GM12878 (cell line): Measurements from ENCODE around the gene ANO10. TPM values are rescaled to one million over a fixed set of nuclear protein-coding genes. Genes with fewer than 3 reads are reported as not detected.

ENCODE experiments used
- ATAC-seq: fragments of 200-7000 bp; cut with Tn5 transposase; 3 replicates; pipeline ENCODE4 v1.9.1; 2020; ENCODE audit warnings: mild to moderate bottlenecking, moderate library complexity
- BruUV-seq: library from RNA; stranded (reverse); fragments of 400-500 nt; replicated peaks from 2 replicates; lab custom pipeline; 2021; lab: Mats Ljungman, UMichigan
- CTCF ChIA-PET: fragments of 300-600 bp; sonication (Branson Sonifier 250); formaldehyde crosslinking; extraction: SDS; loops from one replicate; lab custom pipeline; 2021; ENCODE audit warnings: inconsistent platforms; lab: Yijun Ruan, JAX
- POLR2A ChIA-PET: fragments of 350-600 bp; formaldehyde crosslinking; extraction: SDS; loops from one replicate; lab custom pipeline; 2021; ENCODE audit warnings: inconsistent platforms; lab: Charles Lee
- RAD21 ChIA-PET: fragments of 300-600 bp; sonication (Branson Sonifier 250); formaldehyde crosslinking; loops from one replicate; lab custom pipeline; 2023; ENCODE audit warnings: antibody characterized with exemption; ENCODE audit not compliant: unreplicated experiment; lab: Charles Lee
- SMC1A ChIA-PET: fragments of 300-600 bp; sonication (Branson Sonifier 250); formaldehyde crosslinking; loops from one replicate; lab custom pipeline; 2023; ENCODE audit not compliant: unreplicated experiment, uncharacterized antibody; lab: Charles Lee
- DNase-seq: peaks from one replicate; pipeline ENCODE4 v3.0.0-alpha.2; 2011; ENCODE audit warnings: low read depth, low spot score
- FAIRE-seq: peaks from 3 replicates; lab custom pipeline; 2011; peaks lifted over from hg19 to GRCh38; lab: Jason Lieb, UNC
- H2AFZ ChIP-seq: 2 replicates; pipeline ENCODE4 v1.6.0; 2011; ENCODE audit warnings: low read depth, low read length, control low read depth; ENCODE audit not compliant: control insufficient read depth
- H3K27ac ChIP-seq: 2 replicates; pipeline ENCODE4 v1.5.1; 2011; ENCODE audit warnings: control low read depth; ENCODE audit not compliant: control insufficient read depth, insufficient read depth
- H3K27me3 ChIP-seq, 2 experiments: replicated peaks in 1 of 2; 2 replicates each; pipeline versions ENCODE4 v1.6.0 to v1.6.1; 2011; ENCODE audit warnings: low read length in 1 of 2; ENCODE audit not compliant: control insufficient read depth in 2 of 2, insufficient read depth in 2 of 2
- H3K36me3 ChIP-seq, 2 experiments: 2 replicates each; pipeline ENCODE4 v1.5.1; 2011; ENCODE audit warnings: low read length in 1 of 2; ENCODE audit not compliant: control insufficient read depth in 2 of 2, insufficient read depth in 2 of 2
- H3K4me1 ChIP-seq: 2 replicates; pipeline ENCODE4 v1.6.1; 2011; ENCODE audit warnings: mild to moderate bottlenecking, low read length, moderate library complexity, mixed read lengths; ENCODE audit not compliant: control insufficient read depth, insufficient read depth
- H3K4me2 ChIP-seq: 2 replicates; pipeline ENCODE4 v1.6.0; 2011; ENCODE audit warnings: control low read depth; ENCODE audit not compliant: control insufficient read depth, insufficient read depth
- H3K4me3 ChIP-seq: fragments of 200-600 bp; sonication (generic); 2 replicates; pipeline ENCODE4 v1.5.1; 2016
- H3K79me2 ChIP-seq: 2 replicates; pipeline ENCODE4 v1.6.0; 2011; ENCODE audit warnings: low read length; ENCODE audit not compliant: control insufficient read depth, insufficient read depth
- H3K9ac ChIP-seq: 2 replicates; pipeline ENCODE4 v1.8.0; 2011; ENCODE audit warnings: low read length, control low read depth, mixed read lengths; ENCODE audit not compliant: control insufficient read depth, insufficient read depth
- H3K9me3 ChIP-seq: replicated peaks from 3 replicates; pipeline ENCODE4 v1.5.1; 2011; ENCODE audit warnings: mild to moderate bottlenecking, low read length; ENCODE audit not compliant: control insufficient read depth, insufficient read depth
- H4K20me1 ChIP-seq: 2 replicates; pipeline ENCODE4 v1.6.0; 2011; ENCODE audit not compliant: control insufficient read depth, insufficient read depth
- IKZF1 ChIP-seq: fragments of 450-650 bp; conservative IDR thresholded peaks from 2 replicates; pipeline ENCODE4 v1.6.1; 2017; ENCODE audit warnings: antibody characterized with exemption, mild to moderate bottlenecking
- IKZF2 ChIP-seq, 2 experiments: fragments of 450-650 bp; IDR thresholded peaks; 2 replicates each; pipeline ENCODE4 v1.6.1; 2017; ENCODE audit warnings: mild to moderate bottlenecking in 2 of 2, moderate library complexity in 2 of 2
- ZBED1 ChIP-seq: IDR thresholded peaks from 2 replicates; pipeline ENCODE4 v1.6.1; 2016; ENCODE audit warnings: borderline replicate concordance
- ZZZ3 ChIP-seq: IDR thresholded peaks from 2 replicates; pipeline ENCODE4 v1.6.1; 2011; ENCODE audit warnings: low read depth; ENCODE audit not compliant: control insufficient read depth, insufficient read length
- WGBS: methylation state at CpG from one replicate; pipeline ENCODE4 v1.1.6; 2016; ENCODE audit warnings: low lambda C conversion rate; ENCODE audit not compliant: insufficient replicate concordance, insufficient coverage; ENCODE audit errors: missing lambda C conversion rate; 5-methylcytosine and 5-hydroxymethylcytosine counted together
- in situ Hi-C: fragments of 300-500 bp; cut with MboI; formaldehyde crosslinking; loops from 9 replicates; pipeline ENCODE4 v1.14.3; 2018; ENCODE audit warnings: mixed read lengths
- intact Hi-C: fragments of 100-400 bp; cut with micrococcal nuclease; formaldehyde crosslinking; loops from one replicate; pipeline ENCODE4 v1.14.2; 2022; ENCODE audit not compliant: unreplicated experiment
- polyA plus RNA-seq, 11 experiments: library from polyadenylated mRNA; depleted of rRNA in 4 of 11; unstranded in 6 of 11; stranded (reverse) in 5 of 11; fragments of >200 nt; fragmentation: Nextera tagmentation in 4 of 11; fragmentation: Illumina TruSeq in 1 of 11; extraction: Ambion mirVana in 4 of 11; extraction: Trizol in 1 of 11; gene quantifications; 1 replicate in 1 of 11; 2 replicates in 10 of 11; pipeline versions ENCODE4 v1.2.1 to v1.2.3, GENCODE V29; 2011 to 2016; ENCODE audit warnings: inconsistent platforms in 2 of 11, missing spikeins in 2 of 11, low read depth in 1 of 11
- total RNA-seq, 4 experiments: library from RNA; depleted of rRNA in 3 of 4; stranded (reverse); fragments of >200 nt in 3 of 4; fragmentation: Illumina TruSeq in 1 of 4; extraction: Trizol in 1 of 4; gene quantifications; 2 replicates each; pipeline versions ENCODE4 v1.2.1 to v1.2.3, GENCODE V29; 2013 to 2021
- TF ChIP-seq, protein P1 (sequence below): fragments of 450-650 bp; IDR thresholded peaks from 2 replicates; pipeline ENCODE4 v1.6.1; 2017; ENCODE audit warnings: mild to moderate bottlenecking, moderate library complexity

Gene ANO10
- total and polyA plus RNA-seq, 10 of the 15 experiments (the other 5 are each of a cell fraction or from before 2014, with no cell fraction given), result 0.29 to 21.9 (median 1.6) TPM

DNA sequence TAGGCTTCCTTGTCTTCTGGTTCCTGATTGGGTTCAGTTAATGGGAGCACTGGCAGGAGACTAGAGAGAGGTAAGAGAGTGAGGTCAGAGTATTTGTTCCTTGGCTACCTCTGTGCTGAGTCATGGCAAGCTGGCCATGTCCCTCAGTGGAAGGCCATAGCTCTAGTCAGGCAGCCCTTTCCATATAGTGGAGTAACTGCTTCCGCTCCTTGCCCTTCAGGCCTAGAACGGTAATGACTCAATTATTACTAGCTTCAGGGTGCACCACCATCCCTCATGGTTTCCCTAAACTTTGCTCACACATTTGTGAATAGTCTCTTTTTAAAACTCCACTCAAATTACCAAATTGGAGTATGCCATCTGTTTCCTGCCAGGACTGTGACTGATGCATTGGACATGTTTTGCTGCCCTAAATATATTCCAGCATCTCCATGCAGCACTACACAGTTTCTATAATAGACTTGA lies 10.5 kb upstream of the ANO10 start:
- CTCF ChIA-PET, result no interaction called here
- SMC1A ChIA-PET, result no interaction called here
- Histone ChIP-seq H3K27ac (no peak overlapping the region), H3K9me3 (no peaks in the 10 kb centered on the region; the same call in 2 of the 3 replicates), H3K36me3 (no peaks in the 10 kb centered on the region), H3K4me3 (no peak overlapping the region), H4K20me1 (no peaks in the 10 kb centered on the region), H3K4me1 (no peaks in the 10 kb centered on the region), H3K9ac (no peak overlapping the region), H3K4me2 (no peak overlapping the region), H2AFZ (no peak overlapping the region), H3K79me2 (no peaks in the 10 kb centered on the region), H3K27me3 (no peaks in the 10 kb centered on the region)
- intact Hi-C loops (no loop called here), in situ Hi-C loops (no loop called here)
- POLR2A ChIA-PET, result no interaction called here
- 52% methylated on average over 2 of the region's 2 CpGs for WGBS
- ATAC-seq (no peak), DNase-seq (no peak), FAIRE-seq (no peak)
- RAD21 ChIA-PET, result no interaction called here
- no peak for TF ChIP-seq ZZZ3
- TF ChIP-seq ZBED1, result no peak
- no TSS peak for BruUV-seq

DNA sequence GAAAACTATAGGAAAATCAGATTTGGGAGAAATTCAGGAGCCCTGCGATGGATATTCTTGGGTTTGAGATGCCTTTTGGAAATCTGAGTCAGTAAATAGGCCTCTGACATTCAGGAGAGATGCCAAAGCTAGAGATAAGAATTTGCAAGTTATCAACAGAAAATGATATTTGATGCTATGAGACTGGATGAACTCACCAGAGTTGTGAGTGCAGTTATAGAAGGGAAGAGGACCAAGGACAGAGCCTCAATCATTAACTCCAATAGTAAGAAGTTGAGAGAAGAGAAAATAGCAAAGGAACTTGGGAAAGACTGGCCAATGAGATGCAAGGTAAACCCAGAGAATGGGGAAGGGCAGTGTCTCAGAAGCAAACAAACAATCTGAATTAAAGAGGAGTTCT lies 7.9 kb upstream of the ANO10 start:
- Histone ChIP-seq H3K4me3 (no peak overlapping the region), H3K27me3 (no peaks in the 10 kb centered on the region), H4K20me1 (no peaks in the 10 kb centered on the region), H3K36me3 (no peaks in the 10 kb centered on the region), H3K9me3 (no peaks in the 10 kb centered on the region; the same call in 2 of the 3 replicates), H2AFZ (no peak overlapping the region), H3K79me2 (no peaks in the 10 kb centered on the region), H3K4me2 (no peak overlapping the region), H3K9ac (no peak overlapping the region), H3K4me1 (no peaks in the 10 kb centered on the region), H3K27ac (no peak overlapping the region)
- FAIRE-seq, result no peak
- SMC1A ChIA-PET, result interaction anchor here (0.7 kb wide), 1 partner anchor 402 kb away, joined by 3 read pairs; no protein-coding TSS in a partner anchor
- CTCF ChIA-PET, result no interaction called here
- BruUV-seq, result TSS peak; percentile 98
- RAD21 ChIA-PET, result no interaction called here
- in situ Hi-C loops, result no loop called here
- WGBS, result 100% methylated on average over 1 of the region's 1 CpG
- ATAC-seq, result peak; percentile 21
- intact Hi-C loops, result no loop called here
- POLR2A ChIA-PET, result no interaction called here
- TF ChIP-seq IKZF1 (no peak), IKZF2 (IDR thresholded peaks at IDR 0.05) (no peak)
- TF ChIP-seq, protein P1, sequence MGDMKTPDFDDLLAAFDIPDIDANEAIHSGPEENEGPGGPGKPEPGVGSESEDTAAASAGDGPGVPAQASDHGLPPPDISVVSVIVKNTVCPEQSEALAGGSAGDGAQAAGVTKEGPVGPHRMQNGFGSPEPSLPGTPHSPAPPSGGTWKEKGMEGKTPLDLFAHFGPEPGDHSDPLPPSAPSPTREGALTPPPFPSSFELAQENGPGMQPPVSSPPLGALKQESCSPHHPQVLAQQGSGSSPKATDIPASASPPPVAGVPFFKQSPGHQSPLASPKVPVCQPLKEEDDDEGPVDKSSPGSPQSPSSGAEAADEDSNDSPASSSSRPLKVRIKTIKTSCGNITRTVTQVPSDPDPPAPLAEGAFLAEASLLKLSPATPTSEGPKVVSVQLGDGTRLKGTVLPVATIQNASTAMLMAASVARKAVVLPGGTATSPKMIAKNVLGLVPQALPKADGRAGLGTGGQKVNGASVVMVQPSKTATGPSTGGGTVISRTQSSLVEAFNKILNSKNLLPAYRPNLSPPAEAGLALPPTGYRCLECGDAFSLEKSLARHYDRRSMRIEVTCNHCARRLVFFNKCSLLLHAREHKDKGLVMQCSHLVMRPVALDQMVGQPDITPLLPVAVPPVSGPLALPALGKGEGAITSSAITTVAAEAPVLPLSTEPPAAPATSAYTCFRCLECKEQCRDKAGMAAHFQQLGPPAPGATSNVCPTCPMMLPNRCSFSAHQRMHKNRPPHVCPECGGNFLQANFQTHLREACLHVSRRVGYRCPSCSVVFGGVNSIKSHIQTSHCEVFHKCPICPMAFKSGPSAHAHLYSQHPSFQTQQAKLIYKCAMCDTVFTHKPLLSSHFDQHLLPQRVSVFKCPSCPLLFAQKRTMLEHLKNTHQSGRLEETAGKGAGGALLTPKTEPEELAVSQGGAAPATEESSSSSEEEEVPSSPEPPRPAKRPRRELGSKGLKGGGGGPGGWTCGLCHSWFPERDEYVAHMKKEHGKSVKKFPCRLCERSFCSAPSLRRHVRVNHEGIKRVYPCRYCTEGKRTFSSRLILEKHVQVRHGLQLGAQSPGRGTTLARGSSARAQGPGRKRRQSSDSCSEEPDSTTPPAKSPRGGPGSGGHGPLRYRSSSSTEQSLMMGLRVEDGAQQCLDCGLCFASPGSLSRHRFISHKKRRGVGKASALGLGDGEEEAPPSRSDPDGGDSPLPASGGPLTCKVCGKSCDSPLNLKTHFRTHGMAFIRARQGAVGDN, result no peak
- no peak for DNase-seq
